HepG2 (cell line): ENCODE measurements around the gene CACNA1I. TPM values are rescaled to one million over a fixed set of nuclear protein-coding genes. Genes with fewer than 3 reads are reported as not detected.

Source experiments
- BHLHE40 ChIP-seq: IDR thresholded peaks from 2 replicates; pipeline ENCODE4 v1.6.1; 2011; ENCODE audit warnings: low read length, improper control_type of control experiment
- CBX2 ChIP-seq, 2 experiments: fragments of 200-600 bp in 1 of 2; sonication (generic); formaldehyde crosslinking in 1 of 2; IDR thresholded peaks; 2 replicates each; pipeline versions ENCODE4 v1.7.0 to v1.8.1; 2018 to 2022; ENCODE audit warnings: low read depth in 2 of 2, low read length in 1 of 2, mild to moderate bottlenecking in 1 of 2, missing genetic modification reagents in 1 of 2
- FOXK1 ChIP-seq: sonication (generic); formaldehyde crosslinking; IDR thresholded peaks from 2 replicates; pipeline ENCODE4 v1.4.0; 2020; ENCODE audit warnings: low read depth, missing genetic modification reagents, borderline replicate concordance
- HDAC1 ChIP-seq: sonication (generic); formaldehyde crosslinking; IDR thresholded peaks from 2 replicates; pipeline ENCODE4 v1.5.1; 2020; ENCODE audit warnings: mild to moderate bottlenecking, missing genetic modification reagents
- HES4 ChIP-seq: sonication (generic); formaldehyde crosslinking; IDR thresholded peaks from 2 replicates; pipeline ENCODE4 v1.9.0; 2021; ENCODE audit warnings: mild to moderate bottlenecking, missing genetic modification reagents, borderline replicate concordance
- IRX3 ChIP-seq: sonication (generic); formaldehyde crosslinking; IDR thresholded peaks from 2 replicates; pipeline ENCODE4 v1.8.1; 2023; ENCODE audit warnings: mild to moderate bottlenecking, low read depth, missing genetic modification reagents, borderline replicate concordance
- MAF1 ChIP-seq: sonication (generic); formaldehyde crosslinking; IDR thresholded peaks from 2 replicates; pipeline ENCODE4 v1.5.0; 2020; ENCODE audit warnings: missing genetic modification reagents, borderline replicate concordance
- NR2F6 ChIP-seq, 2 experiments: IDR thresholded peaks; 2 replicates each; pipeline ENCODE4 v1.6.1; 2016; ENCODE audit warnings: antibody characterized with exemption in 1 of 2, mild to moderate bottlenecking in 1 of 2
- NRL ChIP-seq: sonication (generic); formaldehyde crosslinking; IDR thresholded peaks from 2 replicates; pipeline ENCODE4 v1.5.0; 2020; ENCODE audit warnings: missing genetic modification reagents, mild to moderate bottlenecking, moderate library complexity, borderline replicate concordance
- RBFOX2 ChIP-seq: fragments of 200-400 bp; formaldehyde crosslinking; IDR thresholded peaks from 2 replicates; pipeline ENCODE4 v1.6.1; 2017; ENCODE audit warnings: low read depth, mild to moderate bottlenecking, low read length
- TARDBP ChIP-seq: sonication (generic); formaldehyde crosslinking; IDR thresholded peaks from 2 replicates; pipeline ENCODE4 v1.8.0; 2022; ENCODE audit warnings: mild to moderate bottlenecking, missing genetic modification reagents
- TBL1XR1 ChIP-seq: fragments of 150-350 bp; IDR thresholded peaks from 2 replicates; pipeline ENCODE4 v1.6.1; 2014; ENCODE audit warnings: borderline replicate concordance, low read length; ENCODE audit not compliant: partially characterized antibody
- ZNF317 ChIP-seq: sonication (generic); formaldehyde crosslinking; IDR thresholded peaks from 2 replicates; pipeline ENCODE4 v1.5.0; 2020; ENCODE audit warnings: mild to moderate bottlenecking, missing genetic modification reagents
- ZNF713 ChIP-seq: sonication (generic); formaldehyde crosslinking; IDR thresholded peaks from 2 replicates; pipeline ENCODE4 v1.4.0; 2020; ENCODE audit warnings: mild to moderate bottlenecking, missing genetic modification reagents
- ZSCAN29 ChIP-seq: sonication (generic); formaldehyde crosslinking; conservative IDR thresholded peaks from 2 replicates; pipeline ENCODE4 v1.4.0; 2020; ENCODE audit warnings: mild to moderate bottlenecking, missing genetic modification reagents
- polyA plus RNA-seq, 8 experiments: library from polyadenylated mRNA; depleted of rRNA in 3 of 8; stranded (reverse) in 7 of 8; unstranded in 1 of 8; fragments of >200 nt; fragmentation: Illumina TruSeq in 4 of 8; extraction: Trizol in 4 of 8; gene quantifications; 2 replicates each; pipeline versions ENCODE4 v1.2.1 to v1.2.3, GENCODE V29; 2011 to 2016; ENCODE audit warnings: low read depth in 4 of 8, missing spikeins in 1 of 8, mixed read lengths in 1 of 8; ENCODE audit not compliant: insufficient read depth in 1 of 8
- total RNA-seq, 5 experiments: library from RNA; depleted of rRNA; stranded (reverse); fragments of >200 nt; fragmentation: Illumina TruSeq; extraction: Trizol; gene quantifications; 2 replicates each; pipeline ENCODE4 v1.2.3, GENCODE V29; 2016; ENCODE audit warnings: low read depth in 1 of 5
- TF ChIP-seq, protein P1 (sequence below): sonication (generic); formaldehyde crosslinking; IDR thresholded peaks from 2 replicates; pipeline ENCODE4 v1.4.0; 2020; ENCODE audit warnings: mild to moderate bottlenecking, low read depth, missing genetic modification reagents
- TF ChIP-seq, protein P2 (sequence below): sonication (generic); formaldehyde crosslinking; IDR thresholded peaks from 2 replicates; pipeline ENCODE4 v1.5.0; 2020; ENCODE audit warnings: mild to moderate bottlenecking, missing genetic modification reagents
- TF ChIP-seq, protein P3 (sequence below): sonication (generic); formaldehyde crosslinking; conservative IDR thresholded peaks from 2 replicates; pipeline ENCODE4 v1.4.0; 2020; ENCODE audit warnings: missing genetic modification reagents
- TF ChIP-seq, protein P4 (sequence below): sonication (generic); formaldehyde crosslinking; IDR thresholded peaks from 2 replicates; pipeline ENCODE4 v1.4.0; 2020; ENCODE audit warnings: missing genetic modification reagents

The CACNA1I gene
- total and polyA plus RNA-seq, 2 of the 13 experiments (the other 11 are each of a cell fraction or from before 2014, with no cell fraction given), result not detected

DNA sequence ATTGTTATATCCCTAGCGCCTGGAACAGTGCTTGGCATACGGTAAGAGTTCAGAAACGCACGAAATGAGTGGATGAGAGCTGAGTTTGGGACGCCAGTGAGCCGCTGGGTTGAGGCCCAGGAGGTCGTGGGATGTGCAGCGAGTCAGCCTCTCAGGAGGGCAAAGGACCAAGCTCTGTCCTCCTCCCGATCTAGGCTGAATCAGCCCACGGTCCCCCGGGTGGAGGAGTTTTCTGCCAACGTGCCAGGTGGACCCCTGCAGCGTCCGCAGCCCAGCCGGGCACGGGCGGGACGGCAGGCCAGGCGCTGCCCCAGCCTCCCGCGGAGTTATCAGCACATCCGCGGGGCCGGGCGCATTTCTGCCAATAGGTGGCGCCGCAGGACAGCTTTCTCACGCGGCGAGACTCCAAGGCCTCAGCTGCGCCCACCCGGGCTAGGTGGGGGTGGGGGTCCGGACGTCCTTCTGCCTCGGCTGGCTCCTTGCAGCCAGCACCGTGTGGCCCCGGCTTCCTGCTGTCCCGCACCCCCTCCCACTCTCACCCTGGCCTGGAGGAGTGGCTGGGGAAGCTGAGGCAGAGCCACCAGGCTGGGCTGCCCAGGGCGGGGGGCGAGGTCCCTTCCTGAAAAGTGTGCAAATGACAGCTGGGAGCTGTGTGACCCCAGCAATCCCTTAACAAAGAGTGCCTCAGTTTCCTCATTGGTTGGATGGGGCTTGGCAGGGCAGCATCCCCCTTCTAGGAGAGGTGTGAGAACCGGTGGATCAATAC is 35.8 kb upstream of the CACNA1I start (continued):
- TF ChIP-seq ZNF713, result no peak
- TF ChIP-seq TBL1XR1, result no peak
- TF ChIP-seq, protein P1, sequence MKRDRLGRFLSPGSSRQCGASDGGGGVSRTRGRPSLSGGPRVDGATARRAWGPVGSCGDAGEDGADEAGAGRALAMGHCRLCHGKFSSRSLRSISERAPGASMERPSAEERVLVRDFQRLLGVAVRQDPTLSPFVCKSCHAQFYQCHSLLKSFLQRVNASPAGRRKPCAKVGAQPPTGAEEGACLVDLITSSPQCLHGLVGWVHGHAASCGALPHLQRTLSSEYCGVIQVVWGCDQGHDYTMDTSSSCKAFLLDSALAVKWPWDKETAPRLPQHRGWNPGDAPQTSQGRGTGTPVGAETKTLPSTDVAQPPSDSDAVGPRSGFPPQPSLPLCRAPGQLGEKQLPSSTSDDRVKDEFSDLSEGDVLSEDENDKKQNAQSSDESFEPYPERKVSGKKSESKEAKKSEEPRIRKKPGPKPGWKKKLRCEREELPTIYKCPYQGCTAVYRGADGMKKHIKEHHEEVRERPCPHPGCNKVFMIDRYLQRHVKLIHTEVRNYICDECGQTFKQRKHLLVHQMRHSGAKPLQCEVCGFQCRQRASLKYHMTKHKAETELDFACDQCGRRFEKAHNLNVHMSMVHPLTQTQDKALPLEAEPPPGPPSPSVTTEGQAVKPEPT (CRISPR knock-in tag), result 0 out of 2 replicates have a peak, but pooled peaks have one; percentile 27
- TF ChIP-seq, protein P2, sequence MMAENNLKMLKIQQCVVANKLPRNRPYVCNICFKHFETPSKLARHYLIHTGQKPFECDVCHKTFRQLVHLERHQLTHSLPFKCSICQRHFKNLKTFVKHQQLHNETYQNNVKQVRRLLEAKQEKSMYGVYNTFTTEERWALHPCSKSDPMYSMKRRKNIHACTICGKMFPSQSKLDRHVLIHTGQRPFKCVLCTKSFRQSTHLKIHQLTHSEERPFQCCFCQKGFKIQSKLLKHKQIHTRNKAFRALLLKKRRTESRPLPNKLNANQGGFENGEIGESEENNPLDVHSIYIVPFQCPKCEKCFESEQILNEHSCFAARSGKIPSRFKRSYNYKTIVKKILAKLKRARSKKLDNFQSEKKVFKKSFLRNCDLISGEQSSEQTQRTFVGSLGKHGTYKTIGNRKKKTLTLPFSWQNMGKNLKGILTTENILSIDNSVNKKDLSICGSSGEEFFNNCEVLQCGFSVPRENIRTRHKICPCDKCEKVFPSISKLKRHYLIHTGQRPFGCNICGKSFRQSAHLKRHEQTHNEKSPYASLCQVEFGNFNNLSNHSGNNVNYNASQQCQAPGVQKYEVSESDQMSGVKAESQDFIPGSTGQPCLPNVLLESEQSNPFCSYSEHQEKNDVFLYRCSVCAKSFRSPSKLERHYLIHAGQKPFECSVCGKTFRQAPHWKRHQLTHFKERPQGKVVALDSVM (CRISPR knock-in tag), result peak; percentile 72; the same call in 1 of the 2 replicates
- 0 out of 2 replicates have a peak, but pooled peaks have one; percentile 19 for TF ChIP-seq TARDBP (CRISPR knock-in tag)
- no peak for TF ChIP-seq CBX2 (IDR thresholded peaks at IDR 0.05; ENCODE audit: low read depth, low read length)
- no peak for TF ChIP-seq CBX2 (CRISPR knock-in tag; IDR thresholded peaks at IDR 0.05; ENCODE audit: low read depth)
- peak; percentile 41; the same call in 1 of the 2 replicates for TF ChIP-seq BHLHE40
- TF ChIP-seq NR2F6 (IDR thresholded peaks at IDR 0.05), result no peak
- TF ChIP-seq NR2F6 (CRISPR knock-in tag; IDR thresholded peaks at IDR 0.05), result 0 out of 2 replicates have a peak, but pooled peaks have one; percentile 25
- no peak for TF ChIP-seq ZNF317 (CRISPR knock-in tag)
- TF ChIP-seq RBFOX2, result peak; percentile 56
- 0 out of 2 replicates have a peak, but pooled peaks have one; percentile 21 for TF ChIP-seq NRL (CRISPR knock-in tag)
- TF ChIP-seq, protein P3, sequence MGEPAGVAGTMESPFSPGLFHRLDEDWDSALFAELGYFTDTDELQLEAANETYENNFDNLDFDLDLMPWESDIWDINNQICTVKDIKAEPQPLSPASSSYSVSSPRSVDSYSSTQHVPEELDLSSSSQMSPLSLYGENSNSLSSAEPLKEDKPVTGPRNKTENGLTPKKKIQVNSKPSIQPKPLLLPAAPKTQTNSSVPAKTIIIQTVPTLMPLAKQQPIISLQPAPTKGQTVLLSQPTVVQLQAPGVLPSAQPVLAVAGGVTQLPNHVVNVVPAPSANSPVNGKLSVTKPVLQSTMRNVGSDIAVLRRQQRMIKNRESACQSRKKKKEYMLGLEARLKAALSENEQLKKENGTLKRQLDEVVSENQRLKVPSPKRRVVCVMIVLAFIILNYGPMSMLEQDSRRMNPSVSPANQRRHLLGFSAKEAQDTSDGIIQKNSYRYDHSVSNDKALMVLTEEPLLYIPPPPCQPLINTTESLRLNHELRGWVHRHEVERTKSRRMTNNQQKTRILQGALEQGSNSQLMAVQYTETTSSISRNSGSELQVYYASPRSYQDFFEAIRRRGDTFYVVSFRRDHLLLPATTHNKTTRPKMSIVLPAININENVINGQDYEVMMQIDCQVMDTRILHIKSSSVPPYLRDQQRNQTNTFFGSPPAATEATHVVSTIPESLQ (CRISPR knock-in tag), result no peak
- TF ChIP-seq MAF1, result no peak
- 0 out of 2 replicates have a peak, but pooled peaks have one; percentile 10 for TF ChIP-seq FOXK1 (CRISPR knock-in tag)
- 0 out of 2 replicates have a peak, but pooled peaks have one; percentile 21 for TF ChIP-seq HES4 (CRISPR knock-in tag)
- TF ChIP-seq HDAC1 (CRISPR knock-in tag), result peak; percentile 10; the same call in 1 of the 2 replicates
- TF ChIP-seq, protein P4, sequence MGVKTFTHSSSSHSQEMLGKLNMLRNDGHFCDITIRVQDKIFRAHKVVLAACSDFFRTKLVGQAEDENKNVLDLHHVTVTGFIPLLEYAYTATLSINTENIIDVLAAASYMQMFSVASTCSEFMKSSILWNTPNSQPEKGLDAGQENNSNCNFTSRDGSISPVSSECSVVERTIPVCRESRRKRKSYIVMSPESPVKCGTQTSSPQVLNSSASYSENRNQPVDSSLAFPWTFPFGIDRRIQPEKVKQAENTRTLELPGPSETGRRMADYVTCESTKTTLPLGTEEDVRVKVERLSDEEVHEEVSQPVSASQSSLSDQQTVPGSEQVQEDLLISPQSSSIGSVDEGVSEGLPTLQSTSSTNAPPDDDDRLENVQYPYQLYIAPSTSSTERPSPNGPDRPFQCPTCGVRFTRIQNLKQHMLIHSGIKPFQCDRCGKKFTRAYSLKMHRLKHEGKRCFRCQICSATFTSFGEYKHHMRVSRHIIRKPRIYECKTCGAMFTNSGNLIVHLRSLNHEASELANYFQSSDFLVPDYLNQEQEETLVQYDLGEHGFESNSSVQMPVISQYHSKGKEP (CRISPR knock-in tag), result no peak
- TF ChIP-seq ZSCAN29 (CRISPR knock-in tag), result 0 out of 2 replicates have a peak, but pooled peaks have one; percentile 47
- no peak for TF ChIP-seq IRX3 (CRISPR knock-in tag)
